ENCODE results near the gene PEX13. TPM values are rescaled to one million over a fixed set of nuclear protein-coding genes. Genes with fewer than 3 reads are reported as not detected.
"Not testable (repeated sequence)": the region's sequence is repeated elsewhere in the genome, so short reads cannot be mapped to it uniquely, and the experiment has no call there.

PEX13 gene
- total and polyA plus RNA-seq, 10 of the 15 experiments (the other 5 are each of a cell fraction or from before 2014, with no cell fraction given), result 2.6 to 27.6 (median 17.8) TPM

- RAD21 ChIA-PET (ENCODE audit: unreplicated experiment), result interaction anchor here (1.3 kb wide), 1 partner anchor 13 kb away, joined by 4 read pairs; no protein-coding TSS in a partner anchor
- H3K36me3 ChIP-seq (ENCODE audit: control insufficient read depth in 2 of 2, insufficient read depth in 2 of 2, low read length in 1 of 2), result no peaks in the 10 kb centered on the region
- no peaks in the 10 kb centered on the region for H3K27me3 ChIP-seq (replicated peaks in 1 of 2; ENCODE audit: control insufficient read depth in 2 of 2, insufficient read depth in 2 of 2, low read length in 1 of 2)
- peak overlapping the region; percentile 52; the same call in 1 of the 2 replicates for H3K4me2 ChIP-seq (ENCODE audit: control insufficient read depth, insufficient read depth)
- peak; percentile 56 for ATAC-seq
- H3K27ac ChIP-seq (ENCODE audit: control insufficient read depth, insufficient read depth), result peak overlapping the region; percentile 54; the same call in 1 of the 2 replicates
- intact Hi-C loops (cut with micrococcal nuclease; ENCODE audit: unreplicated experiment), result no loop called here
- H2AFZ ChIP-seq (ENCODE audit: control insufficient read depth, low read depth, low read length), result no peak overlapping the region
- in situ Hi-C loops (cut with MboI), result no loop called here
- TF ChIP-seq SREBF2 (IDR thresholded peaks at IDR 0.05; ENCODE audit: low read length), result no peak
- 0 out of 2 replicates have a peak, but pooled peaks have one; percentile 35 for TF ChIP-seq MTA3 (IDR thresholded peaks at IDR 0.05; ENCODE audit: borderline replicate concordance, low read length)
- TF ChIP-seq POLR2AphosphoS2 (IDR thresholded peaks at IDR 0.05; ENCODE audit: low read depth, low read length), result no peak
- TF ChIP-seq EED (IDR thresholded peaks at IDR 0.05; ENCODE audit: low read depth), result 0 out of 2 replicates have a peak, but pooled peaks have one; percentile 16
- peak; percentile 72 for TF ChIP-seq RUNX3 (IDR thresholded peaks at IDR 0.05; ENCODE audit: low read length)
- TF ChIP-seq TCF7 (IDR thresholded peaks at IDR 0.05; ENCODE audit: borderline replicate concordance), result 0 out of 2 replicates have a peak, but pooled peaks have one; percentile 27
- POLR2A ChIA-PET, result interaction anchor here (0.6 kb wide), 1 partner anchor 197 kb away, joined by 3 read pairs; no protein-coding TSS in a partner anchor
- no peaks in the 10 kb centered on the region for H3K79me2 ChIP-seq (ENCODE audit: control insufficient read depth, insufficient read depth, low read length)
- CTCF ChIA-PET, result interaction anchor here (0.8 kb wide), 1 partner anchor 14 kb away, joined by 4 read pairs; no protein-coding TSS in a partner anchor
- BruUV-seq (replicated peaks), result no TSS peak
- peaks cover 52% of the 10 kb centered on the region for H3K4me1 ChIP-seq (ENCODE audit: control insufficient read depth, insufficient read depth, low read length)
- no peak for DNase-seq (ENCODE audit: low read depth, low spot score)
- SMC1A ChIA-PET (ENCODE audit: uncharacterized antibody, unreplicated experiment), result interaction anchor here (1.3 to 2.4 kb wide), 4 partner anchors 12 to 17 kb away, joined by 3 to 10 read pairs (median 5); no protein-coding TSS in a partner anchor
- H3K9ac ChIP-seq (ENCODE audit: control insufficient read depth, insufficient read depth, low read length), result no peak overlapping the region
- H3K4me3 ChIP-seq, result peak overlapping the region; percentile 21; the same call in 1 of the 2 replicates
- FAIRE-seq, result peak; percentile 64
- 38% methylated on average over 3 of the region's 3 CpGs for WGBS (ENCODE audit: insufficient coverage, insufficient replicate concordance, low lambda C conversion rate, missing lambda C conversion rate)
- no peaks in the 10 kb centered on the region for H4K20me1 ChIP-seq (ENCODE audit: control insufficient read depth, insufficient read depth)
- H3K9me3 ChIP-seq (replicated peaks; ENCODE audit: control insufficient read depth, insufficient read depth, low read length), result no peaks in the 10 kb centered on the region
These were observed 37.3 kb upstream of the PEX13 start for GRCh38 chr2:60980071-60980815.

GRCh38 chr2:60982066-60982465 lies 35.5 kb upstream of the PEX13 start:
- H3K4me1 ChIP-seq (ENCODE audit: control insufficient read depth, insufficient read depth, low read length), result peaks cover 39% of the 10 kb centered on the region

More at GRCh38 chr2:60982066-60982465, 35.5 kb upstream of the PEX13 start:
- H3K27ac ChIP-seq (ENCODE audit: control insufficient read depth, insufficient read depth); H3K4me2 ChIP-seq (ENCODE audit: control insufficient read depth, insufficient read depth); H3K36me3 ChIP-seq (ENCODE audit: control insufficient read depth in 2 of 2, insufficient read depth in 2 of 2, low read length in 1 of 2); in situ Hi-C loops (cut with MboI); BruUV-seq (replicated peaks); POLR2A ChIA-PET; DNase-seq (ENCODE audit: low read depth, low spot score); H4K20me1 ChIP-seq (ENCODE audit: control insufficient read depth, insufficient read depth); H3K4me3 ChIP-seq; FAIRE-seq; H2AFZ ChIP-seq (ENCODE audit: control insufficient read depth, low read depth, low read length); H3K27me3 ChIP-seq (replicated peaks in 1 of 2; ENCODE audit: control insufficient read depth in 2 of 2, insufficient read depth in 2 of 2, low read length in 1 of 2); intact Hi-C loops (cut with micrococcal nuclease; ENCODE audit: unreplicated experiment); H3K79me2 ChIP-seq (ENCODE audit: control insufficient read depth, insufficient read depth, low read length); H3K9me3 ChIP-seq (replicated peaks; ENCODE audit: control insufficient read depth, insufficient read depth, low read length); H3K9ac ChIP-seq (ENCODE audit: control insufficient read depth, insufficient read depth, low read length); ATAC-seq: not testable (repeated sequence)
- ChIA-PET RAD21 (ENCODE audit: unreplicated experiment) (interaction anchor here (0.6 to 1.4 kb wide), 2 partner anchors 9 to 11 kb away, joined by 3 read pairs; no protein-coding TSS in a partner anchor), CTCF (interaction anchor here (0.8 to 1.3 kb wide), 4 partner anchors 8 to 23 kb away, joined by 3 to 4 read pairs (median 3); no protein-coding TSS in a partner anchor), SMC1A (ENCODE audit: uncharacterized antibody, unreplicated experiment) (interaction anchor here (1.0 to 2.4 kb wide), 2 partner anchors 14 to 18 kb away, joined by 3 to 10 read pairs; no protein-coding TSS in a partner anchor)
- WGBS (ENCODE audit: insufficient coverage, insufficient replicate concordance, low lambda C conversion rate, missing lambda C conversion rate), result 98% methylated on average over 3 of the region's 3 CpGs

All from GM12878 (cell line).